ENCODE results near the gene HERC6.
"Not testable (repeated sequence)": the region's sequence is repeated elsewhere in the genome, so short reads cannot be mapped to it uniquely, and the experiment has no call there.

The HERC6 gene

GRCh38 chr4:88378691-88379559 is at the start of gene HERC6:
Gene HERC6, plus strand, starts transcription at chr4:88378852. Its CDS starts 70 bp downstream, at chr4:88378922.
- DNase-seq (ENCODE audit: low read depth) = peak; percentile 46

GRCh38 chr4:88333741-88334405 is 44.8 kb upstream of the HERC6 start:
- peak; percentile 41 for DNase-seq (ENCODE audit: low read depth)

GRCh38 chr4:88335092-88335665 is 43.5 kb upstream of the HERC6 start:
- no peak for DNase-seq (ENCODE audit: low read depth)

GRCh38 chr4:88341227-88342192 is 37.1 kb upstream of the HERC6 start:
- peak; percentile 69 for DNase-seq (ENCODE audit: low read depth)

- DNase-seq (ENCODE audit: low read depth) = not testable (repeated sequence)
These were observed 31.8 kb upstream of the HERC6 start for GRCh38 chr4:88346902-88347301.

GRCh38 chr4:88348761-88349160 is 29.9 kb upstream of the HERC6 start:
- DNase-seq (ENCODE audit: low read depth) = not testable (repeated sequence)

GRCh38 chr4:88350786-88351185 is 27.9 kb upstream of the HERC6 start:
- DNase-seq (ENCODE audit: low read depth) = no peak

GRCh38 chr4:88352062-88352740 is 26.5 kb upstream of the HERC6 start:
- peak; percentile 48 for DNase-seq (ENCODE audit: low read depth)

- DNase-seq (ENCODE audit: low read depth) = no peak
These were observed 25.3 kb upstream of the HERC6 start for GRCh38 chr4:88353324-88353723.

GRCh38 chr4:88356771-88357170 is 21.9 kb upstream of the HERC6 start:
- no peak for DNase-seq (ENCODE audit: low read depth)

GRCh38 chr4:88357262-88357661 is 21.4 kb upstream of the HERC6 start:
- DNase-seq (ENCODE audit: low read depth) = no peak

- DNase-seq (ENCODE audit: low read depth) = no peak
These were observed 19.1 kb upstream of the HERC6 start for GRCh38 chr4:88359558-88359957.

GRCh38 chr4:88360256-88360655 is 18.4 kb upstream of the HERC6 start:
- DNase-seq (ENCODE audit: low read depth) = no peak

GRCh38 chr4:88360791-88361190 is 17.9 kb upstream of the HERC6 start:
- no peak for DNase-seq (ENCODE audit: low read depth)

GRCh38 chr4:88361217-88361773 is 17.4 kb upstream of the HERC6 start:
- not testable (repeated sequence) for DNase-seq (ENCODE audit: low read depth)

- no peak for DNase-seq (ENCODE audit: low read depth)
These were observed 12.2 kb upstream of the HERC6 start for GRCh38 chr4:88366460-88366859.

- no peak for DNase-seq (ENCODE audit: low read depth)
These were observed 10.8 kb upstream of the HERC6 start for GRCh38 chr4:88367826-88368225.

- not testable (repeated sequence) for DNase-seq (ENCODE audit: low read depth)
These were observed 9.4 kb upstream of the HERC6 start for GRCh38 chr4:88369180-88369812.

GRCh38 chr4:88381123-88381522 is 2.5 kb downstream of the HERC6 start:
- DNase-seq (ENCODE audit: low read depth) = no peak

- DNase-seq (ENCODE audit: low read depth) = no peak
These were observed 4.0 kb downstream of the HERC6 start for GRCh38 chr4:88382621-88383020.

All from GM04504 (cell line).